HEK293 (cell line): ENCODE results near the gene TDRD10.

Experiments used
- CTCF ChIA-PET: fragments of 350-600 bp; formaldehyde crosslinking; extraction: SDS; loops from one replicate; lab custom pipeline; 2021; ENCODE audit warnings: antibody characterized with exemption; lab: Yijun Ruan, JAX
- POLR2A ChIA-PET: fragments of 300-600 bp; formaldehyde crosslinking; extraction: SDS; loops from one replicate; lab custom pipeline; 2020; ENCODE audit warnings: antibody characterized with exemption, inconsistent platforms; lab: Yijun Ruan, JAX
- H3K27ac ChIP-seq: fragments of 200-500 bp; sonication (Bioruptor generic); 2 replicates; pipeline ENCODE4 v1.5.1; 2014; ENCODE audit warnings: low read depth, low read length, control low read depth, inconsistent platforms; ENCODE audit errors: extremely low read depth
- H3K36me3 ChIP-seq, 2 experiments: fragments of 200-500 bp in 1 of 2; sonication (Bioruptor generic) in 1 of 2; 1 replicate in 1 of 2; 2 replicates in 1 of 2; pipeline ENCODE4 v1.5.1; 2014 to 2017; ENCODE audit warnings: inconsistent platforms in 2 of 2, low read length in 2 of 2; ENCODE audit not compliant: control insufficient read depth in 2 of 2, insufficient read depth in 1 of 2
- H3K4me1 ChIP-seq: fragments of 200-500 bp; sonication (Bioruptor generic); 2 replicates; pipeline ENCODE4 v1.5.1; 2014; ENCODE audit warnings: mild to moderate bottlenecking, low read length, inconsistent platforms; ENCODE audit not compliant: control insufficient read depth, insufficient read depth
- H3K4me3 ChIP-seq: 2 replicates; pipeline ENCODE4 v1.5.1; 2011; ENCODE audit warnings: low read depth, mild to moderate bottlenecking, control low read depth, low read length, moderate library complexity
- H3K9me3 ChIP-seq: fragments of 200-500 bp; sonication (Bioruptor generic); 2 replicates; pipeline ENCODE4 v1.5.1; 2014; ENCODE audit warnings: low read depth, low read length, inconsistent platforms; ENCODE audit not compliant: control insufficient read depth, insufficient read depth
- GLI4 ChIP-seq: fragments of 450-650 bp; formaldehyde crosslinking; IDR thresholded peaks from 2 replicates; pipeline ENCODE4 v1.5.1; 2016; ENCODE audit warnings: missing biosample characterization, missing genetic modification characterization
- KLF7 ChIP-seq: fragments of 450-650 bp; formaldehyde crosslinking; IDR thresholded peaks from 2 replicates; pipeline ENCODE4 v1.5.1; 2016; ENCODE audit warnings: missing biosample characterization, missing genetic modification characterization, borderline replicate concordance
- KLF9 ChIP-seq: fragments of 450-650 bp; formaldehyde crosslinking; IDR thresholded peaks from 2 replicates; pipeline ENCODE4 v1.5.1; 2016; ENCODE audit warnings: missing biosample characterization, missing genetic modification characterization, low read depth
- SCRT2 ChIP-seq: fragments of 450-650 bp; formaldehyde crosslinking; IDR thresholded peaks from 2 replicates; pipeline ENCODE4 v1.5.1; 2016; ENCODE audit warnings: missing biosample characterization, missing genetic modification characterization
- ZBTB10 ChIP-seq: fragments of 450-650 bp; formaldehyde crosslinking; IDR thresholded peaks from 2 replicates; pipeline ENCODE4 v1.5.1; 2016; ENCODE audit warnings: missing biosample characterization, missing genetic modification characterization
- ZFHX2 ChIP-seq: fragments of 450-650 bp; formaldehyde crosslinking; conservative IDR thresholded peaks from 2 replicates; pipeline ENCODE4 v1.5.1; 2016; ENCODE audit warnings: missing biosample characterization, missing genetic modification characterization
- ZFP3 ChIP-seq: fragments of 450-650 bp; formaldehyde crosslinking; IDR thresholded peaks from 2 replicates; pipeline ENCODE4 v1.5.1; 2016; ENCODE audit warnings: low read depth, missing biosample characterization, missing genetic modification characterization
- ZNF146 ChIP-seq: fragments of 450-650 bp; formaldehyde crosslinking; IDR thresholded peaks from 2 replicates; pipeline ENCODE4 v1.5.1; 2016; ENCODE audit warnings: missing biosample characterization, missing genetic modification characterization
- ZNF211 ChIP-seq: fragments of 450-650 bp; formaldehyde crosslinking; IDR thresholded peaks from 2 replicates; pipeline ENCODE4 v1.5.1; 2016; ENCODE audit warnings: low read depth, missing biosample characterization, missing genetic modification characterization
- ZNF292 ChIP-seq: fragments of 450-650 bp; formaldehyde crosslinking; IDR thresholded peaks from 2 replicates; pipeline ENCODE4 v1.5.1; 2016; ENCODE audit warnings: low read depth, missing biosample characterization, missing genetic modification characterization, borderline replicate concordance
- ZNF366 ChIP-seq: fragments of 450-650 bp; formaldehyde crosslinking; conservative IDR thresholded peaks from 2 replicates; pipeline ENCODE4 v1.5.1; 2016; ENCODE audit warnings: missing biosample characterization, missing genetic modification characterization
- ZNF426 ChIP-seq: fragments of 450-650 bp; formaldehyde crosslinking; IDR thresholded peaks from 2 replicates; pipeline ENCODE4 v1.5.1; 2017; ENCODE audit warnings: missing biosample characterization, missing genetic modification characterization, mild to moderate bottlenecking, inconsistent platforms, moderate library complexity
- ZNF658 ChIP-seq: fragments of 450-650 bp; formaldehyde crosslinking; IDR thresholded peaks from 2 replicates; pipeline ENCODE4; 2016; ENCODE audit warnings: missing biosample characterization, missing genetic modification characterization
- ZNF670 ChIP-seq: fragments of 450-650 bp; formaldehyde crosslinking; IDR thresholded peaks from 2 replicates; pipeline ENCODE4 v1.5.1; 2016; ENCODE audit warnings: missing biosample characterization, missing genetic modification characterization, low read depth
- TF ChIP-seq, protein P1 (sequence below): fragments of 450-650 bp; formaldehyde crosslinking; IDR thresholded peaks from 2 replicates; pipeline ENCODE4 v1.5.1; 2016; ENCODE audit warnings: missing biosample characterization, missing genetic modification characterization
- TF ChIP-seq, protein P2 (sequence below): fragments of 450-650 bp; formaldehyde crosslinking; conservative IDR thresholded peaks from 2 replicates; pipeline ENCODE4 v1.5.1; 2016; ENCODE audit warnings: low read depth, missing biosample characterization, missing genetic modification characterization
- TF ChIP-seq, protein P3 (sequence below): fragments of 450-650 bp; formaldehyde crosslinking; IDR thresholded peaks from 2 replicates; pipeline ENCODE4 v1.5.1; 2016; ENCODE audit warnings: missing biosample characterization, missing genetic modification characterization

The TDRD10 gene

GRCh38 chr1:154476791-154477190 lies 25.2 kb upstream of the TDRD10 start:
- Histone ChIP-seq H3K4me1 (no peaks in the 10 kb centered on the region), H3K9me3 (no peaks in the 10 kb centered on the region), H3K4me3 (no peak overlapping the region), H3K27ac (no peak overlapping the region), H3K36me3 (no peaks in the 10 kb centered on the region)
- TF ChIP-seq SCRT2 = peak; percentile 78
- no peak for TF ChIP-seq ZBTB10 (tag by site-specific recombination)
- TF ChIP-seq, protein P1, sequence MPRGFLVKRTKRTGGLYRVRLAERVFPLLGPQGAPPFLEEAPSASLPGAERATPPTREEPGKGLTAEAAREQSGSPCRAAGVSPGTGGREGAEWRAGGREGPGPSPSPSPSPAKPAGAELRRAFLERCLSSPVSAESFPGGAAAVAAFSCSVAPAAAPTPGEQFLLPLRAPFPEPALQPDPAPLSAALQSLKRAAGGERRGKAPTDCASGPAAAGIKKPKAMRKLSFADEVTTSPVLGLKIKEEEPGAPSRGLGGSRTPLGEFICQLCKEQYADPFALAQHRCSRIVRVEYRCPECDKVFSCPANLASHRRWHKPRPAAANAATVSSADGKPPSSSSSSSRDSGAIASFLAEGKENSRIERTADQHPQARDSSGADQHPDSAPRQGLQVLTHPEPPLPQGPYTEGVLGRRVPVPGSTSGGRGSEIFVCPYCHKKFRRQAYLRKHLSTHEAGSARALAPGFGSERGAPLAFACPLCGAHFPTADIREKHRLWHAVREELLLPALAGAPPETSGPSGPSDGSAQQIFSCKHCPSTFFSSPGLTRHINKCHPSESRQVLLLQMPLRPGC = no peak
- ChIA-PET CTCF (interaction anchor here (0.6 to 11.0 kb wide), 4 partner anchors 61 to 277 kb away, joined by 3 to 205 read pairs (median 4); no protein-coding TSS in a partner anchor), POLR2A (no interaction called here)

DNA sequence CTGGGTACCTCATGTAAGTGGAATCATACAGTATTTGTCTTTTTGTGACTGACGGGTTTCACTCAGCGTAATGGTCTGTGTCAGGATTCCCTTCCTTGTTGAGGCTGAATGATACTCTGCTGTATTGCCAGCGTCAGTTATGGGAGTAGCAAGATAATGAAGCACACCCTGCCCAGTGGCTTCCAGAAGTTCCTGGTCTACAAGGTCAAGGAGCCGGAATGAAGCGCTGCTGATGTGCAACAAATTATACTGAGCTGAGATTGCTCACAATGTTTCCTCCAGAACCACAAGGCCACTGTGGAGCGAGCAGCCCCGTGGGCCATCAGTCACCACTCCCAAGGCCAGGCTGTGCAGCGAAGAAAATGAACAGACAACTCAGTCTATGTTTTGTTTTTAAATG lies 24.0 kb upstream of the TDRD10 start:
- Histone ChIP-seq H3K4me3 (no peak overlapping the region), H3K36me3 (no peaks in the 10 kb centered on the region), H3K9me3 (no peaks in the 10 kb centered on the region), H3K4me1 (no peaks in the 10 kb centered on the region), H3K27ac (no peak overlapping the region)
- POLR2A ChIA-PET = no interaction called here
- CTCF ChIA-PET = interaction anchor here (0.7 to 11.0 kb wide), 5 partner anchors 52 to 603 kb away, joined by 3 to 205 read pairs (median 4); no protein-coding TSS in a partner anchor
- TF ChIP-seq ZNF366 = no peak
- no peak for TF ChIP-seq ZFP3
- TF ChIP-seq, protein P2, sequence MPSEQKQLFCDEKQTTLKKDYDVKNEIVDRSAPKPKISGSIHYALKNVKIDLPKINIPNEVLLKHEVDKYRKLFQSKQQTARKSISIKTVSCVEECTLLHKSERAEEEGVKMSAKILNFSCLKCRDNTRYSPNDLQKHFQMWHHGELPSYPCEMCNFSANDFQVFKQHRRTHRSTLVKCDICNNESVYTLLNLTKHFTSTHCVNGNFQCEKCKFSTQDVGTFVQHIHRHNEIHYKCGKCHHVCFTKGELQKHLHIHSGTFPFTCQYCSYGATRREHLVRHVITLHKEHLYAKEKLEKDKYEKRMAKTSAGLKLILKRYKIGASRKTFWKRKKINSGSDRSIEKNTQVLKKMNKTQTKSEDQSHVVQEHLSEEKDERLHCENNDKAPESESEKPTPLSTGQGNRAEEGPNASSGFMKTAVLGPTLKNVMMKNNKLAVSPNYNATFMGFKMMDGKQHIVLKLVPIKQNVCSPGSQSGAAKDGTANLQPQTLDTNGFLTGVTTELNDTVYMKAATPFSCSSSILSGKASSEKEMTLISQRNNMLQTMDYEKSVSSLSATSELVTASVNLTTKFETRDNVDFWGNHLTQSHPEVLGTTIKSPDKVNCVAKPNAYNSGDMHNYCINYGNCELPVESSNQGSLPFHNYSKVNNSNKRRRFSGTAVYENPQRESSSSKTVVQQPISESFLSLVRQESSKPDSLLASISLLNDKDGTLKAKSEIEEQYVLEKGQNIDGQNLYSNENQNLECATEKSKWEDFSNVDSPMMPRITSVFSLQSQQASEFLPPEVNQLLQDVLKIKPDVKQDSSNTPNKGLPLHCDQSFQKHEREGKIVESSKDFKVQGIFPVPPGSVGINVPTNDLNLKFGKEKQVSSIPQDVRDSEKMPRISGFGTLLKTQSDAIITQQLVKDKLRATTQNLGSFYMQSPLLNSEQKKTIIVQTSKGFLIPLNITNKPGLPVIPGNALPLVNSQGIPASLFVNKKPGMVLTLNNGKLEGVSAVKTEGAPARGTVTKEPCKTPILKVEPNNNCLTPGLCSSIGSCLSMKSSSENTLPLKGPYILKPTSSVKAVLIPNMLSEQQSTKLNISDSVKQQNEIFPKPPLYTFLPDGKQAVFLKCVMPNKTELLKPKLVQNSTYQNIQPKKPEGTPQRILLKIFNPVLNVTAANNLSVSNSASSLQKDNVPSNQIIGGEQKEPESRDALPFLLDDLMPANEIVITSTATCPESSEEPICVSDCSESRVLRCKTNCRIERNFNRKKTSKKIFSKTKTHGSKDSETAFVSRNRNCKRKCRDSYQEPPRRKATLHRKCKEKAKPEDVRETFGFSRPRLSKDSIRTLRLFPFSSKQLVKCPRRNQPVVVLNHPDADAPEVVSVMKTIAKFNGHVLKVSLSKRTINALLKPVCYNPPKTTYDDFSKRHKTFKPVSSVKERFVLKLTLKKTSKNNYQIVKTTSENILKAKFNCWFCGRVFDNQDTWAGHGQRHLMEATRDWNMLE (tag by site-specific recombination) = no peak
- no peak for TF ChIP-seq ZNF292 (tag by site-specific recombination)
- TF ChIP-seq ZNF670 = no peak
- TF ChIP-seq ZNF146 (tag by site-specific recombination) = no peak
- TF ChIP-seq, protein P3, sequence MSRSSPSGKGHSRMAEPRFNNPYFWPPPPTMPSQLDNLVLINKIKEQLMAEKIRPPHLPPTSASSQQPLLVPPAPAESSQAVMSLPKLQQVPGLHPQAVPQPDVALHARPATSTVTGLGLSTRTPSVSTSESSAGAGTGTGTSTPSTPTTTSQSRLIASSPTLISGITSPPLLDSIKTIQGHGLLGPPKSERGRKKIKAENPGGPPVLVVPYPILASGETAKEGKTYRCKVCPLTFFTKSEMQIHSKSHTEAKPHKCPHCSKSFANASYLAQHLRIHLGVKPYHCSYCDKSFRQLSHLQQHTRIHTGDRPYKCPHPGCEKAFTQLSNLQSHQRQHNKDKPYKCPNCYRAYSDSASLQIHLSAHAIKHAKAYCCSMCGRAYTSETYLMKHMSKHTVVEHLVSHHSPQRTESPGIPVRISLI (tag by site-specific recombination) = no peak
- no peak for TF ChIP-seq KLF7
- TF ChIP-seq ZNF426 = no peak
- TF ChIP-seq ZFHX2 (tag by site-specific recombination) = no peak
- TF ChIP-seq ZNF211 (tag by site-specific recombination) = no peak
- no peak for TF ChIP-seq ZNF658
- no peak for TF ChIP-seq GLI4 (tag by site-specific recombination)
- no peak for TF ChIP-seq KLF9
